Measurements from ENCODE around the gene MXI1. TPM values are rescaled to one million over a fixed set of nuclear protein-coding genes. Genes with fewer than 3 reads are reported as not detected.

Gene MXI1
- total and polyA plus RNA-seq, 4 donors, result 64.1 to 90.1 (median 81.6) TPM

DNA sequence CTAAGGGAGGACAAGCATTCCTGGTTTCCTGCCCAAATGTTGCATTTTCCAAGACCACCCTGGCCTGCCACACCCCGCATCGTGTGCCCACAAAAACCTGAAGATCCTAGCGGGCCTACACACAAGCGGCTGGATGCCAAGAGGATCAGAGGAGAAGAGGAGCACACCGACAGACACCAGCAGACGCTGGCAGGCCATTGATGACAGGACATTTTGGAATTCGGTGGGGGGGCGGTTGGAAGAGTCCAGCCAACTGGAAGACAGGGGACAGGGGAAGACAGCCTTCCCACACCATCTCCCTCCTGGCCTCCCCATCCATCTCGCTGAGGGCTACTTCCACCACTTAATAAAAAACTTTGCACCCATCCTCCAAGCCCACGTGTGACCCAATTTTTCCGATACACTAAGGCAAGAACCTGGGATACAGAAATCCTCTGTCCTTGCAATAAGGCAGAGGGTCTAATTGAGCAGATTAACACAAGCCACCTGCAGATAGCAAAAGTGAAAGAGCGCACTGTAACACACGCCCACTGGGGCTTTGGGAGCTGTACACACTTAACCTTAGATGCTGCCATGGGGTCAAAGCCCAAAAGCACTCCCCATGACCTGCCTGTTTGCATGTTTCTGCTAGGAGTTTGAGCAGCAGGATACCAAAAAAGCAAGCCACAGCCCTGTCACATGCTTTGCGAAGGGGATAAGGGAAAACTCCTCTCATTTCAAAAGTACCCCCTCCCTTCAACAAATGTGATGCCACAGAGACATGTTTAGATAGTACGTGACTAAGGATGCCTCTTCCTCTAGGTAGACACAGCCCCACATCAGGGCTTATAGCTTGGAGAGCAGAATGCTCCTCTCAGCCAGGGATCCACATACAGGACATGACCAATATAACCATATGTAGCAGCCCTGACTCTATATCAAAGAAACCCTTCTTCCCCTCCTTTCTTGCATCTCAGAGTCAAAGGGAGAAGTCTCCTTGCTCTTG is 110.8 kb downstream of the MXI1 start:
- no peak overlapping the region for H3K4me3 ChIP-seq (ENCODE audit: low read depth, low read length)
- H3K36me3 ChIP-seq (ENCODE audit: control insufficient read depth, insufficient read depth, low read length), result no peaks in the 10 kb centered on the region
- DNase-seq (ENCODE audit: low read depth in 4 of 6, low spot score in 6 of 6), result no peak
- 90% methylated on average over 10 of the region's 15 CpGs for WGBS (ENCODE audit: insufficient coverage)
- H3K4me1 ChIP-seq (ENCODE audit: control insufficient read depth, insufficient read depth, low read length), result no peaks in the 10 kb centered on the region
- no peaks in the 10 kb centered on the region for H3K27me3 ChIP-seq (ENCODE audit: control insufficient read depth, insufficient read depth, low read length)
- no peak overlapping the region for H3K27ac ChIP-seq (ENCODE audit: low read depth, low read length)
- H3K9me3 ChIP-seq (ENCODE audit: control insufficient read depth, insufficient read depth, low read length), result peaks cover 5% of the 10 kb centered on the region

DNA sequence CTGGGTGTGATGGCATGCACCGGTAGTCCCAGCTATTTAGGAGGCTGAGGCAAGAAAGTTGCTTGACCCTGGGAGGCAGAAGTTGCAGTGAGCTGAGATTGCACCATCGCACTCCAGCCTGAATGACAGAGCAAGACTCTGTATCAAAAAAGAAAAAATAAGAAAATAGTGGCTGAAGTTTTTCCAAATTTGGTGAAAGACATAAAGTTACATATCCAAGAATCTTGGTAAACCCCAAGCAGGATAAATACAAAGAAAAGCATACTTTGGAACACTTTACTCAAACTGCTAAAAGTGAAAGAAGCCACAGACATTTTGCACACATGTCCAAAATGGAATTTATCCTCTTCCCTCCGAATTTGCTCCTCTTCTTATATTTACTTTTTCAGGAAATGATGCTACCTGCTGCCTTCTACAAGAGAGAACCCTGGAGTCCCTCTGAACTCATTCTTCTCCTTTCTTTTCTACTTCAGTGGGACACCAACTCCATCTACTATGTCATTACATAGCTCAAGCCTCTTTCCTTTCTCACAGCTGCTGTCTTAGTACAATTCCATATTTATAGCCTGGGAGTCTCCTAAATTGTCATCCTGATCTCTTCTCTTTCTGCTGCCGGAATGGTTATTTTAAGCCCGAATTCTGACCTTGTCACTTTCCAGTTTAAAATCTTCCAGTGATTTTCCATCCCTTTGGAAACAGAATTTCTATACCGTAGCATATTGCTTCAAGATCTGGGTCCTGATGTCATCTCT is 114.6 kb downstream of the MXI1 start:
- H3K36me3 ChIP-seq (ENCODE audit: control insufficient read depth, insufficient read depth, low read length), result no peaks in the 10 kb centered on the region
- H3K4me1 ChIP-seq (ENCODE audit: control insufficient read depth, insufficient read depth, low read length), result no peaks in the 10 kb centered on the region
- H3K27ac ChIP-seq (ENCODE audit: low read depth, low read length), result no peak overlapping the region
- peaks cover 5% of the 10 kb centered on the region for H3K9me3 ChIP-seq (ENCODE audit: control insufficient read depth, insufficient read depth, low read length)
- H3K27me3 ChIP-seq (ENCODE audit: control insufficient read depth, insufficient read depth, low read length), result no peaks in the 10 kb centered on the region
- H3K4me3 ChIP-seq (ENCODE audit: low read depth, low read length), result no peak overlapping the region
- 100% methylated on average over 4 of the region's 6 CpGs for WGBS (ENCODE audit: insufficient coverage)
- DNase-seq (ENCODE audit: low read depth in 4 of 6, low spot score in 6 of 6), result no peak

DNA sequence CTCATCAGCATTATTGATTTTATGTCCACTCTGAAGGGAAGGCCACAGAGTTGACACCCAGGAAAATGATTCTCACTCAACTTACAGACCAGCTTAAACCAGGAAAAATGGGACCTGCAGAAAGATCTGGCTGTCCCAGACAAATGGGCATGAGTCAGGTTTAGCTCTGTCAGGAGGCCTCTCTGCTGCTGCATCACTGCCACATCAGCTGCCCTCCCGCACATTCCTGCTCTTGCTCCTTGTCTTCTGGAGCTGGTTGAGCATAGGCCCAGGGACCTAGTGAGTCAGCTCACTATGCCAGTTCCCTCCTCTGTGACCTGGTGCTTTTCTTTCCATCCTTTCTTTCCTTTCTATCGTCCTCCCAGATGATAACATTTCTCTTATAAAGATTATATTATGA is 116.1 kb downstream of the MXI1 start:
- Histone ChIP-seq H3K27ac (ENCODE audit: low read depth, low read length) (no peak overlapping the region), H3K9me3 (ENCODE audit: control insufficient read depth, insufficient read depth, low read length) (peaks cover 5% of the 10 kb centered on the region), H3K4me1 (ENCODE audit: control insufficient read depth, insufficient read depth, low read length) (no peaks in the 10 kb centered on the region), H3K4me3 (ENCODE audit: low read depth, low read length) (no peak overlapping the region), H3K36me3 (ENCODE audit: control insufficient read depth, insufficient read depth, low read length) (no peaks in the 10 kb centered on the region), H3K27me3 (ENCODE audit: control insufficient read depth, insufficient read depth, low read length) (no peaks in the 10 kb centered on the region)
- DNase-seq (ENCODE audit: low read depth in 4 of 6, low spot score in 6 of 6), result no peak
- 100% methylated on average over 1 of the region's 2 CpGs for WGBS (ENCODE audit: insufficient coverage)

DNA sequence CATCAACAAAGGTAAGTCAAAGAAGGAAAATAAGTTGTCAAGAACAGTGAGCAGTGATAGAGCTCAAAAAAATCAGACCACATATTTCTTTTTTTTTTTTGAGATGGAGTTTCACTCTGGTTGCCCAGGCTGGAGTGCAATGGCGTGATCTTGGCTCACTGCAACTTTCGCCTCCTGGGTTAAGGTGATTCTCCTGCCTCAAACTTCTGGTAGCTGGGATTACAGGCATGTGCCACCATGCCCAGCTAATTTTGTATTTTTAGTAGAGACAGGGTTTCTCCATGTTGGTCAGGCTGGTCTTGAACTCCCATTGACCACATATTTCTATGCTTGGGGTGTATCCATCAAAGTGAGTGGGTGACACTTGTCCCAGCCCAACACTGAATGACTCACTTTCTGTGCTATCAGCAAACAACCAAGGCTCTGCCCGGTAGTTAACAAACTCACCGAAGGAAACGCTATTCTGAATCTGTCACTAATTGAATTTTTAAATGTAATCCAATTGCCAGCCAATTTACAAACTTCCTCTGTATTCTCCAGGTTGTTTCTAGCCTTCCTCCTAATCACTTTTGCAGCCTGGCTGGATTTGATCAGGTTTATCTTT is 116.9 kb downstream of the MXI1 start:
- Histone ChIP-seq H3K36me3 (ENCODE audit: control insufficient read depth, insufficient read depth, low read length) (no peaks in the 10 kb centered on the region), H3K27me3 (ENCODE audit: control insufficient read depth, insufficient read depth, low read length) (no peaks in the 10 kb centered on the region), H3K27ac (ENCODE audit: low read depth, low read length) (no peak overlapping the region), H3K4me1 (ENCODE audit: control insufficient read depth, insufficient read depth, low read length) (no peaks in the 10 kb centered on the region), H3K4me3 (ENCODE audit: low read depth, low read length) (no peak overlapping the region), H3K9me3 (ENCODE audit: control insufficient read depth, insufficient read depth, low read length) (peaks cover 5% of the 10 kb centered on the region)
- no peak for DNase-seq (ENCODE audit: low read depth in 4 of 6, low spot score in 6 of 6)
- WGBS (ENCODE audit: insufficient coverage), result 98% methylated on average over 5 of the region's 5 CpGs

DNA sequence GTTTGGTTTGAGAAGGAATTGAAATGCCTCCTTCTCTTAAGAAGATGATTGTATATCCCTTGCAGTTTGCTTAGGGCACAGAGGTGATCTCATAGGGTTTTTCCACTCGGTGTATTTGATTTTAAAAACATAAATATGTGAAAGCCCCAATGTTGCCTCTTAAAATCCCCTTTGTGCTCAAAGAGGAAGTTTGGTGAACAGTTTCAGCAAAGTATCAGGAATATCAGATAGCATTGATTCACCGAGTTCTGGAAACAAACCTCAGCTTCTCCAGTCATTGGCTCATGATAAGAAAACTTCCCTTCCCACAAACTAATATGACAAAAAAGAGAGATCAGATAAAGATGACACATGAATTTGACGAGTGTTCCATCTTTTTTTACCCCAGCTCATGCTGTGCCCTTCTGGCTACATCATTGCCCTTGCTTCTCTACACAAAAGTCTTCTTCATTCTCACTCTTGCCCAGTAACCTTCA is 117.4 kb downstream of the MXI1 start:
- no peak for DNase-seq (ENCODE audit: low read depth in 4 of 6, low spot score in 6 of 6)
- no peak overlapping the region for H3K27ac ChIP-seq (ENCODE audit: low read depth, low read length)
- no peaks in the 10 kb centered on the region for H3K36me3 ChIP-seq (ENCODE audit: control insufficient read depth, insufficient read depth, low read length)
- WGBS (ENCODE audit: insufficient coverage), result 84% methylated on average over 2 of the region's 3 CpGs
- H3K9me3 ChIP-seq (ENCODE audit: control insufficient read depth, insufficient read depth, low read length), result peaks cover 5% of the 10 kb centered on the region
- H3K4me3 ChIP-seq (ENCODE audit: low read depth, low read length), result no peak overlapping the region
- no peaks in the 10 kb centered on the region for H3K27me3 ChIP-seq (ENCODE audit: control insufficient read depth, insufficient read depth, low read length)
- H3K4me1 ChIP-seq (ENCODE audit: control insufficient read depth, insufficient read depth, low read length), result no peaks in the 10 kb centered on the region

DNA sequence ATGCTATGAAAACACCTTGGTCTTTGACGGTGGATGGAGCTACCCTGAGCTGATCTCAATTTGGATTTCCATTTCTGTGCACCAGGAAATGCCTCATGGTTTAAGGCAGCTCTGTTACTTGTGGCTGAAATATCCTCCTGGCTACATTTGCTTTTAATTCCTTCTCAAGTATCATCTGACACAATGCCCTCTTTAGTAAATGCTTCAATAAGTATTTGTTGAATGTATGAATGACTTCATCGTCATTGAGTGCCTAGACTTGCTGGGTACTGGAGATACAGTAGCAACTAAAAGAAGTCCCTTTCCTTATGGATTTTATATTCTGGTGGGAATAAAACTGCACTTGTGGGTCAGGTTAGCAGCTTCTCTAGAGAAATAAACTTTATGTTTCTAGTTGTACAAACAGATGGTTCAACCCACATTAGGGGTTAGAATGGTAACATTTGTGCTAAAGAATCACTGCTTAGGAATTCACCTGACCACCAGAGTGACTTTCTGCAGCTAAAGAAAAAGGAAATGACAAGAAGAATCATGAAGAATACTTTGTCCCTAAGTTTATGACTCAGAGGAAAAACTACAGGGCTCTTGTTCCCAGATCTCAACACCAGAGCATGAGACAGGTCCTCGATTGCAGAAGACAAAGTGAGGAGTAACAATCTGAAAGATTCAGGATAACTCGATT is 119.1 kb downstream of the MXI1 start:
- Histone ChIP-seq H3K36me3 (ENCODE audit: control insufficient read depth, insufficient read depth, low read length) (no peaks in the 10 kb centered on the region), H3K27ac (ENCODE audit: low read depth, low read length) (no peak overlapping the region), H3K9me3 (ENCODE audit: control insufficient read depth, insufficient read depth, low read length) (peaks cover 10% of the 10 kb centered on the region), H3K4me3 (ENCODE audit: low read depth, low read length) (no peak overlapping the region), H3K27me3 (ENCODE audit: control insufficient read depth, insufficient read depth, low read length) (no peaks in the 10 kb centered on the region), H3K4me1 (ENCODE audit: control insufficient read depth, insufficient read depth, low read length) (no peaks in the 10 kb centered on the region)
- WGBS (ENCODE audit: insufficient coverage), result 88% methylated on average over 3 of the region's 4 CpGs
- no peak for DNase-seq (ENCODE audit: low read depth in 4 of 6, low spot score in 6 of 6)

DNA sequence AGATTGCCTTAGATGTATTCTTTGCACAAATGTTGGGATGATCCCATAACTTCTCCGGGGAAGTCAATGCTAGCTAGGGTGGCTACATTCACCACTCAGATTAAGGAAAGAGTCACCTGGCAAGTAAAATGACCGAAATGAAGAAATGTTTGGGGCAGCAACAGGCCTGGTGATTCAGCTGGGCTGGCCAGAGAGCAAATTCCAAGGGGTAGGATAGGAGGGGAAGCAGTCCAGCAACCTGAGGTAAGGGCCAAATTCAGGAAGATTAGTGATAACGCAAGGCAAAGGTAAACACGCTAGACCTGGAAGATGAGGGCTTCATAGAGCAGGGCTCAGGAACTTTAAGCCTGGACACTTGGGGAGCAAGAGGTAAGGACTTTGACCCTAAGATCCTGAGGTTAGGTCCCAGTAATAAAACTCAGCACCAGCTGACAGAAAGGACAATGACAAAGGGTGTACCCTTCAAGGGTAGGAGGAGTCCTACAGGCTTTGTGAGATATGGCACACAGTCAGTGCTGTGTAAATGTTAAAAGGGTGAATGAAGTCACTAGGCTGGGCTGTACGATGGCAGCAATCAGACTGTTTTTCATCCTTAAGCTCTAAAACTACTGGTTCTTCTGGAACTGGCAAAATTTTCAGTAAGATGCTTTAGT is 120.0 kb downstream of the MXI1 start:
- peaks cover 6% of the 10 kb centered on the region for H3K9me3 ChIP-seq (ENCODE audit: control insufficient read depth, insufficient read depth, low read length)
- no peak for DNase-seq (ENCODE audit: low read depth in 4 of 6, low spot score in 6 of 6)
- WGBS (ENCODE audit: insufficient coverage), result 94% methylated on average over 4 of the region's 5 CpGs

DNA sequence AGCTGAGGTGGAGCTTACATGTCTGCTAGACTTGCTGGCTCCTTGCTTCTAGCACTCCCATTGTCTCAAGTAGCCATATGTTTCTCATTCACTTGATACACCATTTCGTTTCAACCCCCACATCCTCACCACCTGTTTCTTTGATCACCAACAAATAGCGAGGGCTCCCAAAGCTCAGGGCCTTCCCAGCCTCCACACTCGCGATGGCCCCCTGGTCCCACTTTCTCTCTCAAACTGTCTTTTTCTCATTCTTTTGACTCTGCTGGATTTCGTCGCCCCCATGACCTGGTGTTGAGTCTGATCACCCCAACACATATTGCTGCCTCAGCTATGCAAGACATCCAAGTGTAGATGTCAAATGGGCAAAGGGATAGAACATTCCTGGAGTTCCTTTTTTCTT is 123.3 kb downstream of the MXI1 start:
- Histone ChIP-seq H3K27ac (ENCODE audit: low read depth, low read length) (no peak overlapping the region), H3K36me3 (ENCODE audit: control insufficient read depth, insufficient read depth, low read length) (no peaks in the 10 kb centered on the region), H3K4me1 (ENCODE audit: control insufficient read depth, insufficient read depth, low read length) (no peaks in the 10 kb centered on the region), H3K27me3 (ENCODE audit: control insufficient read depth, insufficient read depth, low read length) (no peaks in the 10 kb centered on the region), H3K9me3 (ENCODE audit: control insufficient read depth, insufficient read depth, low read length) (peaks cover 6% of the 10 kb centered on the region), H3K4me3 (ENCODE audit: low read depth, low read length) (no peak overlapping the region)
- DNase-seq (ENCODE audit: low read depth in 4 of 6, low spot score in 6 of 6), result no peak
- 85% methylated on average over 6 of the region's 6 CpGs for WGBS (ENCODE audit: insufficient coverage)

More for the DNA sequence above, 120.0 kb downstream of the MXI1 start:
- Histone ChIP-seq H3K4me1 (ENCODE audit: control insufficient read depth, insufficient read depth, low read length) (no peaks in the 10 kb centered on the region), H3K27ac (ENCODE audit: low read depth, low read length) (no peak overlapping the region), H3K27me3 (ENCODE audit: control insufficient read depth, insufficient read depth, low read length) (no peaks in the 10 kb centered on the region), H3K36me3 (ENCODE audit: control insufficient read depth, insufficient read depth, low read length) (no peaks in the 10 kb centered on the region), H3K4me3 (ENCODE audit: low read depth, low read length) (no peak overlapping the region)
